SU-DHL-6 (cell line): ENCODE data around the gene ZNF654.

ENCODE experiments used
- H2AFZ ChIP-seq: fragments of 200-600 bp; sonication (generic); 2 replicates; pipeline ENCODE4 v1.6.1; 2014; ENCODE audit warnings: low read depth, mild to moderate bottlenecking, moderate library complexity, mixed read lengths, antibody characterized with exemption, low read length; ENCODE audit not compliant: severe bottlenecking
- H3F3A ChIP-seq: fragments of 200-600 bp; shearing (Covaris generic); 2 replicates; pipeline ENCODE4 v1.6.0; 2016; ENCODE audit warnings: antibody characterized with exemption, mild to moderate bottlenecking; ENCODE audit not compliant: insufficient read depth
- H3K27ac ChIP-seq: fragments of 200-600 bp; sonication (generic); 2 replicates; pipeline ENCODE4 v1.5.1; 2016; ENCODE audit warnings: low read depth, mild to moderate bottlenecking, low read length, moderate library complexity, mixed read lengths
- H3K27me3 ChIP-seq: fragments of 200-600 bp; sonication (generic), shearing (Covaris generic); 2 replicates; pipeline ENCODE4 v1.6.0; 2014; ENCODE audit warnings: mild to moderate bottlenecking, low read length
- H3K36me3 ChIP-seq: fragments of 200-600 bp; sonication (generic); 2 replicates; pipeline ENCODE4 v1.6.1; 2014; ENCODE audit warnings: mild to moderate bottlenecking, low read length, mixed read lengths
- H3K4me2 ChIP-seq: fragments of 300-600, 200-600 bp; shearing (Covaris generic), sonication (generic); 2 replicates; pipeline ENCODE4 v1.6.0; 2014; ENCODE audit warnings: low read length, low read depth, mild to moderate bottlenecking; ENCODE audit not compliant: poor library complexity, severe bottlenecking
- H3K4me3 ChIP-seq: fragments of 200-600 bp; sonication (generic); 2 replicates; pipeline ENCODE4 v1.5.1; 2014; ENCODE audit warnings: antibody characterized with exemption, low read length, mild to moderate bottlenecking, mixed read lengths; ENCODE audit not compliant: insufficient read depth, poor library complexity, severe bottlenecking
- H3K79me2 ChIP-seq: fragments of 200-600 bp; sonication (generic); 2 replicates; pipeline ENCODE4 v1.6.1; 2014; ENCODE audit warnings: mild to moderate bottlenecking, low read length, moderate library complexity; ENCODE audit not compliant: insufficient read depth
- H3K9ac ChIP-seq: fragments of 200-600 bp; sonication (generic); 2 replicates; pipeline ENCODE4 v1.7.0; 2014; ENCODE audit warnings: mild to moderate bottlenecking, low read length
- H3K9me2 ChIP-seq: fragments of 200-600 bp; sonication (generic); replicated peaks from 2 replicates; pipeline ENCODE4 v1.6.1; 2014; ENCODE audit warnings: low read length; ENCODE audit not compliant: insufficient read depth
- H3K9me3 ChIP-seq: fragments of 200-600 bp; sonication (generic); 2 replicates; pipeline ENCODE4 v1.6.1; 2014; ENCODE audit warnings: low read length, mixed read lengths; ENCODE audit not compliant: insufficient read depth
- H4K20me1 ChIP-seq: fragments of 200-600 bp; sonication (generic); 2 replicates; pipeline ENCODE4 v1.6.1; 2014; ENCODE audit warnings: low read depth, mild to moderate bottlenecking, antibody characterized with exemption, low read length, moderate library complexity, mixed read lengths
- CTCF ChIP-seq: fragments of 200-600 bp; sonication (generic); IDR thresholded peaks from one replicate; pipeline ENCODE4 v1.5.1; 2017; ENCODE audit warnings: antibody characterized with exemption, mild to moderate bottlenecking, low read length, moderate library complexity; ENCODE audit not compliant: insufficient read depth, poor library complexity, severe bottlenecking
- EZH2phosphoT487 ChIP-seq: fragments of 200-600 bp; sonication (generic), shearing (Covaris generic); conservative IDR thresholded peaks from 2 replicates; pipeline ENCODE4 v1.6.1; 2018; ENCODE audit warnings: mild to moderate bottlenecking, antibody characterized with exemption, low read length, moderate library complexity, mixed read lengths

Gene ZNF654

GRCh38 chr3:88132894-88133293, 73.8 kb downstream of the ZNF654 start:
- no peak overlapping the region for H3K27ac ChIP-seq
- no peaks in the 10 kb centered on the region for H3K9me3 ChIP-seq
- 0 out of 2 replicates have a peak, but pooled peaks cover 3% of the 10 kb centered on the region for H4K20me1 ChIP-seq
- no peak overlapping the region for H3K4me3 ChIP-seq
- TF ChIP-seq CTCF (no peak), EZH2phosphoT487 (no peak)
- peaks cover 49% of the 10 kb centered on the region; the same call in 1 of the 2 replicates for H3K36me3 ChIP-seq
- H3K9ac ChIP-seq: no peak overlapping the region
- H3K79me2 ChIP-seq: peaks cover 12% of the 10 kb centered on the region; the same call in 1 of the 2 replicates
- no peak overlapping the region for H3K4me2 ChIP-seq
- H2AFZ ChIP-seq: no peak overlapping the region
- H3K9me2 ChIP-seq: no peaks in the 10 kb centered on the region
- H3K27me3 ChIP-seq: no peaks in the 10 kb centered on the region
- peaks cover 17% of the 10 kb centered on the region; the same call in 1 of the 2 replicates for H3F3A ChIP-seq

- Histone ChIP-seq H3K27me3 (no peaks in the 10 kb centered on the region), H3K4me2 (no peak overlapping the region), H2AFZ (no peak overlapping the region), H3K36me3 (peaks cover 52% of the 10 kb centered on the region; the same call in 1 of the 2 replicates), H3K79me2 (peaks cover 7% of the 10 kb centered on the region; the same call in 1 of the 2 replicates), H3K27ac (no peak overlapping the region), H3K9me2 (no peaks in the 10 kb centered on the region), H3K9me3 (no peaks in the 10 kb centered on the region), H3F3A (peaks cover 11% of the 10 kb centered on the region; the same call in 1 of the 2 replicates), H3K4me3 (no peak overlapping the region), H4K20me1 (0 out of 2 replicates have a peak, but pooled peaks cover 3% of the 10 kb centered on the region), H3K9ac (no peak overlapping the region)
- no peak for TF ChIP-seq CTCF
- no peak for TF ChIP-seq EZH2phosphoT487
Measured at GRCh38 chr3:88133711-88134263, 74.7 kb downstream of the ZNF654 start.

- Histone ChIP-seq H2AFZ (no peak overlapping the region), H3K4me2 (no peak overlapping the region), H3K27ac (no peak overlapping the region), H3K4me3 (no peak overlapping the region), H4K20me1 (no peaks in the 10 kb centered on the region), H3K9ac (no peak overlapping the region), H3K9me2 (no peaks in the 10 kb centered on the region), H3F3A (peaks cover 14% of the 10 kb centered on the region; the same call in 1 of the 2 replicates), H3K9me3 (no peaks in the 10 kb centered on the region), H3K27me3 (no peaks in the 10 kb centered on the region), H3K79me2 (0 out of 2 replicates have a peak, but pooled peaks cover 6% of the 10 kb centered on the region), H3K36me3 (peaks cover 47% of the 10 kb centered on the region)
- TF ChIP-seq CTCF: no peak
- TF ChIP-seq EZH2phosphoT487: no peak
Measured at GRCh38 chr3:88137836-88138235, 78.8 kb downstream of the ZNF654 start.
